ENCODE results near the gene LMTK2.
A peak's percentile ranks its signal among the peaks of the same experiment; 100 is the strongest.

LMTK2 gene

GRCh38 chr7:98234429-98235147, 127.9 kb downstream of the LMTK2 start:
- no peak for DNase-seq (ENCODE audit: low spot score)

- DNase-seq (ENCODE audit: low spot score): no peak
These were observed 129.2 kb downstream of the LMTK2 start for GRCh38 chr7:98235901-98236300.

GRCh38 chr7:98236355-98237185, 129.9 kb downstream of the LMTK2 start:
- no peak for DNase-seq (ENCODE audit: low spot score)

GRCh38 chr7:98238076-98238475, 131.4 kb downstream of the LMTK2 start:
- DNase-seq (ENCODE audit: low spot score): no peak

- no peak for DNase-seq (ENCODE audit: low spot score)
These were observed 132.3 kb downstream of the LMTK2 start for GRCh38 chr7:98238976-98239375.

- DNase-seq (ENCODE audit: low spot score): no peak
These were observed 134.5 kb downstream of the LMTK2 start for GRCh38 chr7:98240961-98241673.

- no peak for DNase-seq (ENCODE audit: low spot score)
These were observed 135.1 kb downstream of the LMTK2 start for GRCh38 chr7:98241674-98242241.

- DNase-seq (ENCODE audit: low spot score): no peak
These were observed 135.7 kb downstream of the LMTK2 start for GRCh38 chr7:98242342-98242741.

GRCh38 chr7:98242934-98243333, 136.3 kb downstream of the LMTK2 start:
- DNase-seq (ENCODE audit: low spot score): no peak

GRCh38 chr7:98244871-98245270, 138.2 kb downstream of the LMTK2 start:
- no peak for DNase-seq (ENCODE audit: low spot score)

- DNase-seq (ENCODE audit: low spot score): no peak
These were observed 141.5 kb downstream of the LMTK2 start for GRCh38 chr7:98248156-98248555.

GRCh38 chr7:98249106-98249505, 142.4 kb downstream of the LMTK2 start:
- DNase-seq (ENCODE audit: low spot score): no peak

- DNase-seq (ENCODE audit: low spot score): no peak
These were observed 144.1 kb downstream of the LMTK2 start for GRCh38 chr7:98250789-98251188.

- no peak for DNase-seq (ENCODE audit: low spot score)
These were observed 144.6 kb downstream of the LMTK2 start for GRCh38 chr7:98251231-98251600.

GRCh38 chr7:98251601-98252424, 145.2 kb downstream of the LMTK2 start, which contains the start of gene TECPR1:
TECPR1 (minus strand) TSS chr7:98252232; CDS start chr7:98246146, 6,086 bp downstream.
- peak; percentile 94 for DNase-seq (ENCODE audit: low spot score)

GRCh38 chr7:98252425-98253054, 145.9 kb downstream of the LMTK2 start:
- DNase-seq (ENCODE audit: low spot score): no peak

- DNase-seq (ENCODE audit: low spot score): no peak
These were observed 147.9 kb downstream of the LMTK2 start for GRCh38 chr7:98254516-98254915.

GRCh38 chr7:98254951-98255610, 148.4 kb downstream of the LMTK2 start:
- DNase-seq (ENCODE audit: low spot score): no peak

- no peak for DNase-seq (ENCODE audit: low spot score)
These were observed 149.8 kb downstream of the LMTK2 start for GRCh38 chr7:98256431-98256830.

- no peak for DNase-seq (ENCODE audit: low spot score)
These were observed 151.0 kb downstream of the LMTK2 start for GRCh38 chr7:98257701-98258100.
